K562 (cell line): ENCODE data around the gene ANKS1B. TPM values are rescaled to one million over a fixed set of nuclear protein-coding genes. Genes with fewer than 3 reads are reported as not detected.

Experiments
- CHD4 ChIP-seq: fragments of 200-600 bp; sonication (generic); IDR thresholded peaks from 3 replicates; pipeline ENCODE4 v1.6.1; 2012; ENCODE audit warnings: low read depth, mild to moderate bottlenecking, mixed read lengths, low read length, inconsistent platforms; ENCODE audit not compliant: insufficient read depth, insufficient replicate concordance, poor library complexity, severe bottlenecking
- ELF4 ChIP-seq: fragments of 450-650 bp; formaldehyde crosslinking; IDR thresholded peaks from 2 replicates; pipeline ENCODE4 v1.4.0; 2022; ENCODE audit warnings: missing genetic modification characterization
- FOXM1 ChIP-seq, 2 experiments: fragments of 450-650 bp in 1 of 2; sonication (generic) in 1 of 2; formaldehyde crosslinking in 1 of 2; IDR thresholded peaks; 2 replicates each; pipeline versions ENCODE4 v1.6.1 to v1.9.0; 2017 to 2022; ENCODE audit warnings: low read depth in 2 of 2, mild to moderate bottlenecking in 2 of 2, missing genetic modification reagents in 1 of 2, moderate library complexity in 1 of 2
- FOXP4 ChIP-seq: sonication (generic); formaldehyde crosslinking; IDR thresholded peaks from 2 replicates; pipeline ENCODE4 v1.8.0; 2022; ENCODE audit warnings: mild to moderate bottlenecking, missing genetic modification reagents, borderline replicate concordance
- GATA2 ChIP-seq: sonication (generic); formaldehyde crosslinking; IDR thresholded peaks from 2 replicates; pipeline ENCODE4 v1.4.0; 2020; ENCODE audit warnings: mild to moderate bottlenecking, missing genetic modification reagents
- GMEB1 ChIP-seq: fragments of 250-450 bp; sonication (Bioruptor Pico); IDR thresholded peaks from 2 replicates; pipeline ENCODE4 v1.4.0; 2020; ENCODE audit warnings: mild to moderate bottlenecking
- ILF3 ChIP-seq: fragments of 450-650 bp; IDR thresholded peaks from 2 replicates; pipeline ENCODE4 v1.6.1; 2018; ENCODE audit warnings: antibody characterized with exemption, mild to moderate bottlenecking, moderate library complexity, borderline replicate concordance
- JUN ChIP-seq, 2 experiments: sonication (generic) in 1 of 2; formaldehyde crosslinking in 1 of 2; IDR thresholded peaks; 2 replicates each; pipeline versions ENCODE4 v1.6.1 to v1.8.0; 2012 to 2022; ENCODE audit warnings: borderline replicate concordance in 2 of 2, mild to moderate bottlenecking in 2 of 2, improper control_type of control experiment in 1 of 2, low read depth in 1 of 2, low read length in 1 of 2, missing genetic modification reagents in 1 of 2
- MEF2D ChIP-seq: conservative IDR thresholded peaks from 2 replicates; pipeline ENCODE4 v1.6.1; 2016; ENCODE audit warnings: low read depth, missing genetic modification characterization, missing compliant biosample characterization
- MXD1 ChIP-seq: fragments of 250-450 bp; sonication (Bioruptor Pico); IDR thresholded peaks from 2 replicates; pipeline ENCODE4 v1.8.0; 2021; ENCODE audit warnings: borderline replicate concordance, mild to moderate bottlenecking, moderate library complexity; ENCODE audit not compliant: poor library complexity, severe bottlenecking
- PHB ChIP-seq: fragments of 250-450 bp; sonication (Bioruptor Pico); IDR thresholded peaks from 2 replicates; pipeline ENCODE4 v1.5.0; 2021
- TCF7 ChIP-seq: sonication (generic); IDR thresholded peaks from 2 replicates; pipeline ENCODE4 v1.6.1; 2016; ENCODE audit warnings: antibody characterized with exemption, borderline replicate concordance
- USF1 ChIP-seq: sonication (generic); formaldehyde crosslinking; IDR thresholded peaks from 2 replicates; pipeline ENCODE4 v1.9.0; 2022; ENCODE audit warnings: mild to moderate bottlenecking, missing genetic modification reagents
- ZNF165 ChIP-seq: fragments of 250-450 bp; sonication (Bioruptor Pico); IDR thresholded peaks from 2 replicates; pipeline ENCODE4 v1.4.0; 2020; ENCODE audit warnings: borderline replicate concordance
- ZNF324 ChIP-seq: fragments of 250-450 bp; sonication (Bioruptor Pico); IDR thresholded peaks from 2 replicates; pipeline ENCODE4 v1.4.0; 2020; ENCODE audit warnings: mild to moderate bottlenecking
- ZNF655 ChIP-seq: fragments of 250-450 bp; sonication (Bioruptor Pico); IDR thresholded peaks from 2 replicates; pipeline ENCODE4 v1.5.0; 2021
- polyA plus RNA-seq, 8 experiments: library from polyadenylated mRNA; depleted of rRNA in 4 of 8; stranded (reverse) in 5 of 8; unstranded in 3 of 8; fragments of >200 nt; fragmentation: Nextera tagmentation in 2 of 8; fragmentation: Illumina TruSeq in 1 of 8; extraction: Ambion mirVana in 2 of 8; extraction: Trizol in 1 of 8; gene quantifications; 2 replicates each; pipeline versions ENCODE4 v1.2.1 to v1.2.3, GENCODE V29; 2011 to 2014; ENCODE audit warnings: inconsistent platforms in 1 of 8, missing spikeins in 1 of 8
- total RNA-seq, 7 experiments: library from RNA; depleted of rRNA in 6 of 7; stranded (reverse); fragments of >200 nt in 6 of 7; fragmentation: Illumina TruSeq in 2 of 7; extraction: Trizol in 2 of 7; gene quantifications; 2 replicates each; pipeline versions ENCODE4 v1.2.1 to v1.2.3, GENCODE V29; 2011 to 2021; ENCODE audit warnings: low replicate concordance in 1 of 7

ANKS1B gene
- total and polyA plus RNA-seq, 9 of the 15 experiments (the other 6 are each of a cell fraction or from before 2014, with no cell fraction given): 0.04 to 0.47 (median 0.28) TPM; not detected in 4

GRCh38 chr12:98751580-98752115 is 1233.1 kb downstream of the ANKS1B start (continued):
- TF ChIP-seq ZNF165 (CRISPR knock-in tag) (no peak), FOXM1 (IDR thresholded peaks at IDR 0.05; ENCODE audit: low read depth) (no peak; the same call in 1 of the 2 replicates), FOXM1 (CRISPR knock-in tag; IDR thresholded peaks at IDR 0.05; ENCODE audit: low read depth) (no peak), ILF3 (no peak), PHB (CRISPR knock-in tag) (no peak), FOXP4 (CRISPR knock-in tag) (no peak), GATA2 (CRISPR knock-in tag) (peak; percentile 56; the same call in 1 of the 2 replicates), TCF7 (no peak), GMEB1 (CRISPR knock-in tag) (no peak), JUN (IDR thresholded peaks at IDR 0.05; ENCODE audit: borderline replicate concordance, low read depth, low read length) (no peak), JUN (CRISPR knock-in tag; IDR thresholded peaks at IDR 0.05; ENCODE audit: borderline replicate concordance) (no peak), USF1 (CRISPR knock-in tag) (no peak), MXD1 (CRISPR knock-in tag) (no peak), ZNF655 (CRISPR knock-in tag) (no peak), MEF2D (tag) (no peak), CHD4 (no peak), ELF4 (CRISPR knock-in tag) (no peak), ZNF324 (CRISPR knock-in tag) (peak; percentile 98)
